ENCODE results near the gene RNF44.

Gene RNF44

DNA sequence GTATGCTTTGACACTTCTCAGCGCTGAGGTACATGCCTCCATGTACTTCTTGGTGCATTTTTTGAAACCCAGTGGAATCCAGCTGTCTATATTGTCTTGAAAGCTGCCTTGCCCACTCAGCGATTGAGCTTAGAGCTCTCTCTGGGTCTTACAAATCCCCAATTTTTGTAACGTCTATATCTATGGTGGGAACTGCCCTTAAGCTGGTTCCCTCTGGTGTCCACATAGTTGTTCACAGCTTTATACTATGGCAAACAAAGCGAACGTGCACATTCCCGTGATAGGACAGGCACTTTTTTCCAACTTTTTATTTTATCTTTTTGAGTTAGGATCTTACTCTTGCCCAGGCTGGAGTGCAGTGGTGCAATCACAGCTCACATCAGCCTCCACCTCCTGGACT, 32.8 kb upstream of the RNF44 start:
- H3K4me3 ChIP-seq (replicated peaks; ENCODE audit: low read depth, low read length), result no peak overlapping the region
- TF ChIP-seq, protein P1, sequence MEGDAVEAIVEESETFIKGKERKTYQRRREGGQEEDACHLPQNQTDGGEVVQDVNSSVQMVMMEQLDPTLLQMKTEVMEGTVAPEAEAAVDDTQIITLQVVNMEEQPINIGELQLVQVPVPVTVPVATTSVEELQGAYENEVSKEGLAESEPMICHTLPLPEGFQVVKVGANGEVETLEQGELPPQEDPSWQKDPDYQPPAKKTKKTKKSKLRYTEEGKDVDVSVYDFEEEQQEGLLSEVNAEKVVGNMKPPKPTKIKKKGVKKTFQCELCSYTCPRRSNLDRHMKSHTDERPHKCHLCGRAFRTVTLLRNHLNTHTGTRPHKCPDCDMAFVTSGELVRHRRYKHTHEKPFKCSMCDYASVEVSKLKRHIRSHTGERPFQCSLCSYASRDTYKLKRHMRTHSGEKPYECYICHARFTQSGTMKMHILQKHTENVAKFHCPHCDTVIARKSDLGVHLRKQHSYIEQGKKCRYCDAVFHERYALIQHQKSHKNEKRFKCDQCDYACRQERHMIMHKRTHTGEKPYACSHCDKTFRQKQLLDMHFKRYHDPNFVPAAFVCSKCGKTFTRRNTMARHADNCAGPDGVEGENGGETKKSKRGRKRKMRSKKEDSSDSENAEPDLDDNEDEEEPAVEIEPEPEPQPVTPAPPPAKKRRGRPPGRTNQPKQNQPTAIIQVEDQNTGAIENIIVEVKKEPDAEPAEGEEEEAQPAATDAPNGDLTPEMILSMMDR (IDR thresholded peaks at IDR 0.05; ENCODE audit: insufficient read depth, low read length, poor library complexity, severe bottlenecking), result no peak

DNA sequence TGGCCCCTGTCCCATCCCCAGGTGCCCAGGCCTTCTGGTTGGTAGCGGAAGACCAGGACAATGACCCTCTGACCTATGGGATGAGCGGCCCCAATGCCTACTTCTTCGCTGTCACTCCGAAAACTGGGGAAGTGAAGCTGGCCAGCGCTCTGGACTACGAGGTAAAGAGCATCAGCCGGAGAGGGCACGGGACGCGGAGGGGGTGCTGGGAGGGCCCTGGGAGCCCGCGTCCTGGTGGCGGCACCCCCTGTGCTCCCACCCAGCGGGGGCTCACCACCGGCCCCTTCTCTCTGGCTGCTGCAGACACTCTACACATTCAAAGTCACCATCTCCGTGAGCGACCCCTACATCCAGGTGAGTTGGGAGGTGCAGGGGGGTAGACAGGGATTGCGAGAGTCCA, 31.5 kb upstream of the RNF44 start:
- no peak overlapping the region for H3K4me3 ChIP-seq (replicated peaks; ENCODE audit: low read depth, low read length)
- TF ChIP-seq, protein P1 (IDR thresholded peaks at IDR 0.05; ENCODE audit: insufficient read depth, low read length, poor library complexity, severe bottlenecking), result no peak
- H3K36me3 ChIP-seq (ENCODE audit: control insufficient read depth, insufficient read depth, low read length), result no peaks in the 10 kb centered on the region
- DNase-seq (ENCODE audit: extremely low read depth, insufficient read length), result no peak
- H3K27me3 ChIP-seq (replicated peaks; ENCODE audit: control insufficient read depth, insufficient read depth, low read length), result no peaks in the 10 kb centered on the region; the same call in 1 of the 2 replicates

More for the DNA sequence above, 32.8 kb upstream of the RNF44 start:
- no peaks in the 10 kb centered on the region; the same call in 1 of the 2 replicates for H3K27me3 ChIP-seq (replicated peaks; ENCODE audit: control insufficient read depth, insufficient read depth, low read length)
- no peak for DNase-seq (ENCODE audit: extremely low read depth, insufficient read length)
- H3K36me3 ChIP-seq (ENCODE audit: control insufficient read depth, insufficient read depth, low read length), result no peaks in the 10 kb centered on the region

DNA sequence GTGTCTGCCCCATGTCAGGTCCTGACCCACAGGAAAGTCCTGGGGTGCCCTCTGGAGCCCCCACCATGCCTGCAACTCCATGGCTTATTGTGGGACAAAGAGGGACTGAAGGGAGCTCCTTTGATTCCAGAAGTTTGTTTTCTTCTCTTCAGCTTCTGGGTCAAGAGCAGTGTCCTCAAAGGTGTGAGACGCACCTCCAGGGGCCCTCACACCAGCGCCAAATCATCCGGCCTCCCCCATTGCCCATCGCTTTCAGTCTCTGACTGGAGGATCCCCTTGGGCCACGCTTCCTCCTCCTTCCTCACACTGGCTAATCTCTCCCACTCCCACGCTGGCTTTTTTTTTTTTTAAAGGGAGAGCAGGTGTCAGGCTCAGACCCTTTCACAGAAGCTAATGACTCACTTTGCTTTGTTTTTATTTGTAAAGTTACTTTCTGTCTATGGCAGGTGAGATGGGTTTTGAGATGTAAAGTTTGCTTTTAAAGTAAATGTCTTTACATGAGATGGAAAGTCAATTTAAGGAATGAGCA, 28.6 kb upstream of the RNF44 start:
- TF ChIP-seq, protein P1 (IDR thresholded peaks at IDR 0.05; ENCODE audit: insufficient read depth, low read length, poor library complexity, severe bottlenecking), result no peak
- Histone ChIP-seq H3K27me3 (replicated peaks; ENCODE audit: control insufficient read depth, insufficient read depth, low read length) (no peaks in the 10 kb centered on the region; the same call in 1 of the 2 replicates), H3K36me3 (ENCODE audit: control insufficient read depth, insufficient read depth, low read length) (no peaks in the 10 kb centered on the region), H3K4me3 (replicated peaks; ENCODE audit: low read depth, low read length) (no peak overlapping the region)
- DNase-seq (ENCODE audit: extremely low read depth, insufficient read length), result no peak

DNA sequence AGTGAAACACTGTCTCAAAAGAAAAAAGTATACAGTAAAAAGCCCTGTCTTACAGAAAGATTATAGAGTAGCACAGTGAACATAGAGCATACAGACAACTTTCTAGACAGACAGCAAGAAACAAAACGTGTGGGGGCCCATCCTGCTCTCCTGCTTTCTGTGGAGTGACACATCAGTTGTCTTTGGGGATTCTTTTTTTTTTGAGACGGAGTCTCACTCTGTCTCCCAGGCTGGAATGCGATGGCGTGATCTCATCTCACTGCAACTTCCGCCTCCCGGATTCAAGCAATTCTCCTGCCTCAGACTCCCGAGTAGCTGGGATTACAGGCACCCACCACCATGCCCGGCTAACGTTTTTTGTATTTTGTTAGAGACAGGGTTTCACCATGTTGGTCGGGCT, 26.8 kb upstream of the RNF44 start:
- H3K27me3 ChIP-seq (replicated peaks; ENCODE audit: control insufficient read depth, insufficient read depth, low read length), result no peaks in the 10 kb centered on the region; the same call in 1 of the 2 replicates

DNA sequence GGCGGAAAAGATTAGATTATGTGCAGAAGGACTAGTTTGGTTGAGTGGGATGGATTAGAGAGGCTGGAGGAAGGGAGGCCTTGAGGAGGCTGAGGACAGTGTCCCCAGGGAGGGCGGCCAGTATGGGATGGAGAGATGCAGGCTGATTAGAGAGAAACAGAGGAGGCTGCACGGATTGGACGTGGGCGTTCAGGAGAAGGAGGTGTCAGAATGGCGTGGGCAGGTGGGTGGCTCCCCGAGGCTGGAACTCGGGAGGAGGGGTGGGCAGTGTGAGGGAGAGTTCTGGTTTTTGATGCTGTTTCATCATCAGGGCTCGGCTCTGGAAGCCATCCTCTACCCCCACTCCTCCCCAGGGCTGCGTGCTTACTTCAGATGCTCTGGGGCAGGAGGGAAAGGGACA, 25.0 kb upstream of the RNF44 start:
- no peaks in the 10 kb centered on the region for H3K36me3 ChIP-seq (ENCODE audit: control insufficient read depth, insufficient read depth, low read length)
- no peak overlapping the region for H3K4me3 ChIP-seq (replicated peaks; ENCODE audit: low read depth, low read length)
- TF ChIP-seq, protein P1 (IDR thresholded peaks at IDR 0.05; ENCODE audit: insufficient read depth, low read length, poor library complexity, severe bottlenecking), result no peak
- DNase-seq (ENCODE audit: extremely low read depth, insufficient read length), result no peak
- no peaks in the 10 kb centered on the region; the same call in 1 of the 2 replicates for H3K27me3 ChIP-seq (replicated peaks; ENCODE audit: control insufficient read depth, insufficient read depth, low read length)

More for the DNA sequence above, 26.8 kb upstream of the RNF44 start:
- Histone ChIP-seq H3K36me3 (ENCODE audit: control insufficient read depth, insufficient read depth, low read length) (no peaks in the 10 kb centered on the region), H3K4me3 (replicated peaks; ENCODE audit: low read depth, low read length) (no peak overlapping the region)
- DNase-seq (ENCODE audit: extremely low read depth, insufficient read length), result no peak
- TF ChIP-seq, protein P1 (IDR thresholded peaks at IDR 0.05; ENCODE audit: insufficient read depth, low read length, poor library complexity, severe bottlenecking), result no peak

DNA sequence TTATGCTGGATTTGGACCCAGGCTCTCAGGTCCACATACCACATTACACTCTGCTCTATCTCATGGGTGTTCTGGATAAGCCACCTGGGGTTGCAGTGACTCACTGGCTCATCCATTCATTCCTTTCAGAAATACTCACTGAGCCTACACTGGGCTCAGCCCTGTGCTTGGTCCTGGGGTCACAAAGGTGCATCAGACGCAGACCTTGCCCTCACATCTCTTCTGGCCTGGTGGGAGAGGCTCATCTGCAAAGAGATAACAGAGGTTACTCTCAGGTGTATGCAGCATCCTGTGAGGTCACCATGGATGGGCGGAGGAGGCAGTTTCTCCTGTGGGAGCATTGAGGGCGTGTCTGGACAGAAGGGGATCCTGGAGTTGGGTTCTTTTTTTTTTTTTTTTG, 24.1 kb upstream of the RNF44 start:
- no peak for DNase-seq (ENCODE audit: extremely low read depth, insufficient read length)
- TF ChIP-seq, protein P1 (IDR thresholded peaks at IDR 0.05; ENCODE audit: insufficient read depth, low read length, poor library complexity, severe bottlenecking), result no peak
- H3K4me3 ChIP-seq (replicated peaks; ENCODE audit: low read depth, low read length), result no peak overlapping the region
- H3K27me3 ChIP-seq (replicated peaks; ENCODE audit: control insufficient read depth, insufficient read depth, low read length), result no peaks in the 10 kb centered on the region; the same call in 1 of the 2 replicates
- no peaks in the 10 kb centered on the region for H3K36me3 ChIP-seq (ENCODE audit: control insufficient read depth, insufficient read depth, low read length)
